T-helper 1 cell treated with Interleukin-12 subunit alpha and Interleukin-12 subunit beta and Interleukin-4 antibody, amounts not matched to agents 30 μg/mL and 1 μg/mL, for 36 hours (primary cell): Measurements from ENCODE around the gene CMTM2.
A peak's percentile ranks its signal among the peaks of the same experiment; 100 is the strongest.
"Not testable (repeated sequence)": the region's sequence is repeated elsewhere in the genome, so short reads cannot be mapped to it uniquely, and the experiment has no call there.

Experiments used
- H3K27ac Mint-ChIP-seq: one replicate; pipeline ENCODE4 v1.8.0; 2021; ENCODE audit warnings: mild to moderate bottlenecking, mixed read lengths
- H3K27me3 Mint-ChIP-seq: one replicate; pipeline ENCODE4 v1.8.0; 2021; ENCODE audit warnings: low read depth, mixed read lengths
- H3K36me3 Mint-ChIP-seq: one replicate; pipeline ENCODE4 v1.8.0; 2021; ENCODE audit warnings: low read depth, mixed read lengths
- H3K4me1 Mint-ChIP-seq: one replicate; pipeline ENCODE4 v1.8.0; 2021; ENCODE audit warnings: low read depth, mixed read lengths
- H3K4me3 Mint-ChIP-seq: one replicate; pipeline ENCODE4 v1.8.0; 2021; ENCODE audit warnings: mild to moderate bottlenecking, moderate library complexity, mixed read lengths
- H3K9me3 Mint-ChIP-seq: one replicate; pipeline ENCODE4 v1.8.0; 2021; ENCODE audit warnings: mixed read lengths

The CMTM2 gene

DNA sequence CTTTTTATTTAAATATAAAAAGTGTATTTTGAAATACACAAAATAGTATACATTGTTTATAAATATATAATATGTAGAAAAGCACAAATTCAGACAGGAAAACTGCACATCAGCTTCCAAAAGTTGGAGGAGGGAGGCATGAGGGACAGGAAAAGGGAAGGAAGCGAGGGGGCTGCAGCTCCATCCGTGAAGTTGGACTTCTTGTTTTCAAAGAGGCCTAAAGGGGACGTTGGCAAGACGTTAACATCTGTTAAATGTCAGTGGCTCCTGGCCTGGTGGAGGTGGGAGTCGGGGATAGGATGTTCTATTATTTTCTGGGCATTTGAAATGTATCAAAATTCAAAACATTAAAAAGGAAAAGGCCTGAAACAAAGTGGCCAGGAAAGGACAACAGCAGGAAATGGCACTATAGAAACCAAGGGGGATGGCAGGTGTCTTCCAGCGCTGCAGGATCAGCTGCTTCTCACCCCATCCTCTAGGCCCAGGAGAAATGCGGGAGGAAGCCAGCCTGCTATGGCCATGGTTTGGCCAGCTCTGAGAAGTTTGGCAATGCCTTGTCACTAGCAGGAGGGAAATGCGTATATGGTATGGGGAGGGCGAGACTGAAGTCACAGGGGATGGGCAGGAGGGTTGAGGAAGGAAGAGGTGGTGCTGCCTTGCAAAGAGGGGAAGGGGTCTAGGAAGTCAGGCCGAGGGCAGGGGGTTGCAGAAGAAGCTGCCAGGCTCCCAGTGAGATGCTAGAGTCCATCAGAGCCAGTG, 6.4 kb downstream of the CMTM2 start:
- peaks cover 35% of the 10 kb centered on the region for H3K4me1 Mint-ChIP-seq
- H3K27me3 Mint-ChIP-seq = peaks cover 5% of the 10 kb centered on the region
- no peak overlapping the region for H3K4me3 Mint-ChIP-seq
- H3K9me3 Mint-ChIP-seq = no peaks in the 10 kb centered on the region
- H3K36me3 Mint-ChIP-seq = peaks cover 16% of the 10 kb centered on the region
- peak overlapping the region; percentile 32 for H3K27ac Mint-ChIP-seq

GRCh38 chr16:66587881-66588600, 8.8 kb downstream of the CMTM2 start:
- Mint-ChIP-seq H3K27me3 (peaks cover 3% of the 10 kb centered on the region), H3K4me1 (peaks cover 34% of the 10 kb centered on the region), H3K4me3 (peak overlapping the region; percentile 12), H3K36me3 (peaks cover 6% of the 10 kb centered on the region), H3K27ac (no peak overlapping the region), H3K9me3 (no peaks in the 10 kb centered on the region)

- peak overlapping the region; percentile 73 for H3K4me3 Mint-ChIP-seq
- H3K27ac Mint-ChIP-seq = peak overlapping the region; percentile 63
- peaks cover 34% of the 10 kb centered on the region for H3K4me1 Mint-ChIP-seq
- H3K9me3 Mint-ChIP-seq = peaks cover 5% of the 10 kb centered on the region
- peaks cover 6% of the 10 kb centered on the region for H3K36me3 Mint-ChIP-seq
- peaks cover 3% of the 10 kb centered on the region for H3K27me3 Mint-ChIP-seq
These were observed 9.9 kb downstream of the CMTM2 start for GRCh38 chr16:66588981-66589713.

DNA sequence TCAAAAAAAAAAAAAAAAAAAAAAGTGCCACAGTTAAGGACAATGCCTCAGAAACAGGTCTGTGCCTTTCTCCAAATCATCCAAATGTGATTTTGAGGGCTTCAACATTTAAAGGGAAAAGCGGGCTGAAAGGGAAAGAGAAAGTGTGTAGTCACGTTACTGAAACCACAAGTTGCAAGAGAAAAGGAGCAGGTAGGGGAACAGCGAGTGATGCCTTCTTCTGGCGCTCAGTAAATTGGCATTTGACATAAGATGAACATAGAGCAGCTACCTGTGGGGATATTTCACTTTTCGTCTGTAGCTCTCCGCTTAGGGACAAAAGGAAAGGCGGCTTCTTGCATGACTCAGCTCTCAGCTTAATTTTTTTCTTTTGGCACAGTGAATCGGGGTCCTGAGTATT, 11.1 kb downstream of the CMTM2 start:
- Mint-ChIP-seq H3K27me3 (peaks cover 3% of the 10 kb centered on the region), H3K36me3 (peaks cover 5% of the 10 kb centered on the region), H3K9me3 (peaks cover 5% of the 10 kb centered on the region), H3K4me1 (peaks cover 38% of the 10 kb centered on the region), H3K4me3 (peak overlapping the region; percentile 67), H3K27ac (peak overlapping the region; percentile 47)

DNA sequence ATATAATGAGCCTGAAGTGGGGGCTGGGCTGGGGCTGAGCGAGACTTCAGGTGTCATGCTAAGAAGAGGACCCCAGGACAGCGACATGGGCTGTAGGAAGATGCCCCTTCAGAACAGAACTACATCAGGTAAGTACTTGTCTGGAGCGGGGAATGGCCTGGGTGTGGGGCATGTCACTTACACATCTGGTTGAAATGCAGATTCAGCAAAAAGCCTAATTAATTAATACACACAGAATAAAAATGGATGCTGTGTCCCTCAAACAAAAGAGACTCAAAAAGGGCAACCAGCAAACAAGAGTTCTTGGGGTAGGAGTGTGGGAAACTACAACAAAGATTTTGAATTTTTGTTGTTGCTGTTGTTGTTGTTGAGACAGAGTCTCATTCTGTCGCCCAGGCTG, 11.8 kb downstream of the CMTM2 start:
- peaks cover 5% of the 10 kb centered on the region for H3K9me3 Mint-ChIP-seq
- peak overlapping the region; percentile 67 for H3K4me3 Mint-ChIP-seq
- peaks cover 3% of the 10 kb centered on the region for H3K27me3 Mint-ChIP-seq
- H3K4me1 Mint-ChIP-seq = peaks cover 38% of the 10 kb centered on the region
- peaks cover 5% of the 10 kb centered on the region for H3K36me3 Mint-ChIP-seq
- H3K27ac Mint-ChIP-seq = no peak overlapping the region

GRCh38 chr16:66592241-66592640, 13.0 kb downstream of the CMTM2 start:
- peaks cover 3% of the 10 kb centered on the region for H3K27me3 Mint-ChIP-seq
- peaks cover 5% of the 10 kb centered on the region for H3K9me3 Mint-ChIP-seq
- H3K4me1 Mint-ChIP-seq = peaks cover 43% of the 10 kb centered on the region
- H3K4me3 Mint-ChIP-seq = no peak overlapping the region
- peaks cover 5% of the 10 kb centered on the region for H3K36me3 Mint-ChIP-seq
- no peak overlapping the region for H3K27ac Mint-ChIP-seq

GRCh38 chr16:66592814-66593213, 13.6 kb downstream of the CMTM2 start:
- H3K27ac Mint-ChIP-seq = no peak overlapping the region
- H3K9me3 Mint-ChIP-seq = peaks cover 5% of the 10 kb centered on the region
- H3K4me3 Mint-ChIP-seq = no peak overlapping the region
- H3K27me3 Mint-ChIP-seq = peaks cover 3% of the 10 kb centered on the region
- peaks cover 42% of the 10 kb centered on the region for H3K4me1 Mint-ChIP-seq
- H3K36me3 Mint-ChIP-seq = peaks cover 2% of the 10 kb centered on the region

DNA sequence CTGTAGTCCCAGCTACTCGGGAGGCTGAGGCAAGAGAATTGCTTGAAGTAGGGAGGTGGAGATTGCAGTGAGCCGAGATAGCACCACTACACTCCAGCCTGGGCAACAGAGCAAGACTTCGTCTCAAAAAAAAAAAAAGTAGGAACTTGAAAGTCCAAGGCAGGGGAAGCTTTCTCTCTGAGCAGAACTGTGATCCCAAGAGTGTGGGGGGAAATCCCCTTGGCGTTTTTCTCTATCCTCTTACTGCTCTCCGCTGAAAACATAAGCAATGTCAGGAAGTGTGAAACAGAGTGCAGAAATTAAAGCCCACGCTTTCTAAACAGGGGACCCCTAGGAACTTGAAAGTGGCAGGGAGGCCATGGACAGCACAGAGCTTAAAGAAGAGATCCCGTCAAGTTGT, 15.5 kb downstream of the CMTM2 start:
- H3K36me3 Mint-ChIP-seq = no peaks in the 10 kb centered on the region
- H3K9me3 Mint-ChIP-seq = peaks cover 5% of the 10 kb centered on the region
- H3K4me1 Mint-ChIP-seq = peaks cover 38% of the 10 kb centered on the region
- peaks cover 3% of the 10 kb centered on the region for H3K27me3 Mint-ChIP-seq
- no peak overlapping the region for H3K4me3 Mint-ChIP-seq
- H3K27ac Mint-ChIP-seq = no peak overlapping the region

DNA sequence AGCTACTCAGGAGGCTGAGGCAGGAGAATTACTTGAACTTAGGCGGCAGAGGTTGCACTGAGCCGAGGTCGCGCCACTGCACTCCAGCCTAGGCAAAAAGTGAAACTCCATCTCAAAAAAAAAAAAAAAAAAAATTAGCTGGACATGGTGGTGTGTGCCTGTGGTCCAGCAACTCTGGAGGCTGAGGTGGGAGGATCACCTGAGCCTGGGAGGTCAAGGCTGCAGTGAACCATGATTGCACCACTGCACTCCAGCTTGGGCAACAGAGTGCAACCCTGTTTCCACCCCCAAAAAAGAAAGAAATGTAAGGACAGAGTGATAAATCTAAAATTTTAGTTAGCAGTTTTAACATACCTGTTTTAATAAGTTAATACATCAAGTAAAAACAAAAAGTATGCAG, 17.3 kb downstream of the CMTM2 start:
- H3K4me1 Mint-ChIP-seq = peaks cover 37% of the 10 kb centered on the region
- not testable (repeated sequence) for H3K4me3 Mint-ChIP-seq, H3K27me3 Mint-ChIP-seq, H3K36me3 Mint-ChIP-seq
- H3K9me3 Mint-ChIP-seq = peaks cover 12% of the 10 kb centered on the region
- peak overlapping the region; percentile 72 for H3K27ac Mint-ChIP-seq

GRCh38 chr16:66596986-66597848, 18.0 kb downstream of the CMTM2 start:
- H3K36me3 Mint-ChIP-seq = peaks cover 6% of the 10 kb centered on the region
- H3K9me3 Mint-ChIP-seq = peaks cover 12% of the 10 kb centered on the region
- no peaks in the 10 kb centered on the region for H3K27me3 Mint-ChIP-seq
- peaks cover 35% of the 10 kb centered on the region for H3K4me1 Mint-ChIP-seq
- peak overlapping the region; percentile 87 for H3K27ac Mint-ChIP-seq
- H3K4me3 Mint-ChIP-seq = peak overlapping the region; percentile 57

DNA sequence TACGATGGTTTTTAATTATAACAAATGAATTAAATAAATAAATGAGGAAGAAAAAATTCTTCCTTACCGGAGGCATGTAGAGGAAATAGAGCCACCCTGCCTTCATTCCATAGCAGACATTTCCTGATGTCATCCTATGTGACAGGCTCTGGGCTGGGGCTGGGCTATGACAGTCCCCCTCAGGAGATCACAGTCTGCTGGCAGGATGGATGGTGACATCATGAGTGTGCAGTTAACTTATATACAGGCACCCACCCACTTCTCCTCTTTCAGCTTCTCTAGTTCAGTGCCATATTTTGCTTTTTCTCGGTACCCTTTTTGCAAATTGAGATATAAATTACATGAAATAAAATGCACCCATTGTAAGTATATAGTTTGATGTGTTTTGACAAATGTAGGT, 18.8 kb downstream of the CMTM2 start:
- Mint-ChIP-seq H3K27me3 (no peaks in the 10 kb centered on the region), H3K4me1 (peaks cover 39% of the 10 kb centered on the region), H3K9me3 (peaks cover 12% of the 10 kb centered on the region), H3K36me3 (peaks cover 6% of the 10 kb centered on the region), H3K27ac (peak overlapping the region; percentile 75), H3K4me3 (no peak overlapping the region)

DNA sequence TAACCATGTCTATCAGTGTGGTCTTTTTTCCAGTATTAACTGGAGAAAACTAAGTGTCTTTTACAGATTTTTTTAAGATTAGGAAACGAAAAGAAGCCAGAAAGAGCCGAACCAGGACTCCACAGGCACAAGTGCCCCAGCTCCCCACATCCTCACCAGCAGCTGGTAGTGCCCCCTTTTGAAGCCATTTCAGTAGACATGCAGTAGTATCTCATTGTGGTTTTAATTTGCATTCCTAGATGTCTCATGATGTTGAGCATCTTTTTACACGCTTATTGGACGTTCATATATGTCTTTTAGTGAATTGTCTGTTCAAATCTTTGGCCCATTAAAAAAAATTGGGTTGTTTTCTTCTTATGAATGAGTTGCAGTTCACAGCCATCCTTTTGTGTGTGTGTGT, 20.5 kb downstream of the CMTM2 start:
- Mint-ChIP-seq H3K4me1 (peaks cover 45% of the 10 kb centered on the region), H3K36me3 (peaks cover 9% of the 10 kb centered on the region), H3K4me3 (no peak overlapping the region), H3K9me3 (peaks cover 8% of the 10 kb centered on the region), H3K27ac (peak overlapping the region; percentile 57), H3K27me3 (no peaks in the 10 kb centered on the region)

DNA sequence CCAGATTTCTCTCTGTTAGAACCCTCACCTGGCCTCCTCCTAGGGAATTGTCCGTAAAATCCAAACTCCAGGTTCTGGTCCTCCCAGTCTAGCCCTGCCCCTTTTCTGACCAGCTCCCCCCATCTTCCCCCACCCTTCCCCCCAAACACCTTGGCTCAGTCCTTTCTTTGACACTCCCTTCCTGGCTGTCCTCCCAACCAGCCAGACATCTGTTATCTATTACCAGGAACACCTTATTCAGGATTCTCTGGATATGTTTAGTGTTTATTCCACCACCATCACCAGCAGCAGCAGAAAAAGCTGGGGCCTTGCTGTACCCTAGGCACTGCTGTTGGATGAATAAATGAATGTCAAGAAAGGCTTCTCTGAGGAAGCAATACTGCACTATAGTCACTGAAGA, 21.2 kb downstream of the CMTM2 start:
- H3K27ac Mint-ChIP-seq = no peak overlapping the region
- H3K9me3 Mint-ChIP-seq = peaks cover 8% of the 10 kb centered on the region
- H3K27me3 Mint-ChIP-seq = no peaks in the 10 kb centered on the region
- H3K4me3 Mint-ChIP-seq = no peak overlapping the region
- H3K4me1 Mint-ChIP-seq = peaks cover 42% of the 10 kb centered on the region
- peaks cover 9% of the 10 kb centered on the region for H3K36me3 Mint-ChIP-seq

DNA sequence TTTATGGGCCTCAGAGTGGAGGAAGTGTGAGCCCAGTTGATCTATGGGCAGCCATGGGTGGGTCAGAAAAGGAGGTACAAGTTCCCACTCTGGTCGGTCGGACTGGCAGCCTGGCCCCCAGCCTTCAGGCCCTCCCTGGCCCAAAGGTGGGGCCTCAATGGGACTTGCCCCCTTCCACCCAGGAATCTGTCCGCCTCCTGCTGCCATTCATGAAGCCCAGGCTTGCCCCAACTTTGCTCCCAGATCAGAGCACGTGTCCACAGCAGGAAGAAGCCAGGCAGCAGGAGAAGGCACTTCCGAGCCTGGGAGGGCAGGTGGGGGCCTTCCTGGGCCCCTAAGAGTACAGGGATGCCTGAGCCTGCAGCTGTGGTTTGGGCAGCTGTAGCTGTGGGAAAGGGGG, 22.2 kb downstream of the CMTM2 start:
- H3K4me1 Mint-ChIP-seq = peaks cover 47% of the 10 kb centered on the region
- H3K27ac Mint-ChIP-seq = no peak overlapping the region
- H3K27me3 Mint-ChIP-seq = no peaks in the 10 kb centered on the region
- H3K4me3 Mint-ChIP-seq = no peak overlapping the region
- peaks cover 11% of the 10 kb centered on the region for H3K36me3 Mint-ChIP-seq
- H3K9me3 Mint-ChIP-seq = peaks cover 8% of the 10 kb centered on the region
